Astrocyte (in vitro differentiated cells and primary cell): ENCODE measurements around the gene PSEN2. TPM values are rescaled to one million over a fixed set of nuclear protein-coding genes. Genes with fewer than 3 reads are reported as not detected.
"Not testable (repeated sequence)": the region's sequence is repeated elsewhere in the genome, so short reads cannot be mapped to it uniquely, and the experiment has no call there.

Experiments used
- DNase-seq: peaks from one replicate; pipeline ENCODE4 v3.0.0-alpha.2; 2010; ENCODE audit warnings: low read depth
- FAIRE-seq: peaks from 2 replicates; lab custom pipeline; 2011; peaks lifted over from hg19 to GRCh38; lab: Jason Lieb, UNC
- H2AFZ ChIP-seq: 2 replicates; pipeline ENCODE4 v1.6.0; 2012; ENCODE audit warnings: low read depth, low read length, inconsistent platforms
- H3K27ac ChIP-seq: 2 replicates; pipeline ENCODE4 v1.5.1; 2011; ENCODE audit warnings: low read depth, low read length, inconsistent platforms
- H3K27me3 ChIP-seq: 2 replicates; pipeline ENCODE4 v1.6.0; 2011; ENCODE audit warnings: low read length, inconsistent platforms; ENCODE audit not compliant: insufficient read depth
- H3K36me3 ChIP-seq: 2 replicates; pipeline ENCODE4 v1.5.1; 2011; ENCODE audit warnings: low read length, inconsistent platforms; ENCODE audit not compliant: insufficient read depth
- H3K4me1 ChIP-seq: 2 replicates; pipeline ENCODE4 v1.5.1; 2011; ENCODE audit warnings: low read length, inconsistent platforms; ENCODE audit not compliant: insufficient read depth
- H3K4me2 ChIP-seq: 2 replicates; pipeline ENCODE4 v1.6.0; 2012; ENCODE audit warnings: low read length, inconsistent platforms
- H3K4me3 ChIP-seq: 2 replicates; pipeline ENCODE4 v1.5.1; 2011; ENCODE audit warnings: low read depth, mild to moderate bottlenecking, low read length, inconsistent platforms; ENCODE audit not compliant: insufficient read depth
- H3K79me2 ChIP-seq: 2 replicates; pipeline ENCODE4 v1.6.0; 2012; ENCODE audit warnings: mild to moderate bottlenecking, low read length, inconsistent platforms; ENCODE audit not compliant: insufficient read depth
- H3K9ac ChIP-seq: 2 replicates; pipeline ENCODE4 v1.6.0; 2012; ENCODE audit warnings: mild to moderate bottlenecking, low read length, inconsistent platforms
- H3K9me3 ChIP-seq: 2 replicates; pipeline ENCODE4 v1.5.1; 2012; ENCODE audit warnings: low read depth, mild to moderate bottlenecking, low read length, inconsistent platforms; ENCODE audit not compliant: insufficient read depth
- H4K20me1 ChIP-seq: 2 replicates; pipeline ENCODE4 v1.6.0; 2012; ENCODE audit warnings: low read length, inconsistent platforms; ENCODE audit not compliant: insufficient read depth
- H3K27ac Mint-ChIP-seq: one replicate; pipeline ENCODE4 v1.8.0; 2021; ENCODE audit warnings: mild to moderate bottlenecking, mixed read lengths; ENCODE audit not compliant: unreplicated experiment
- H3K27me3 Mint-ChIP-seq: one replicate; pipeline ENCODE4 v1.8.0; 2021; ENCODE audit warnings: low read depth, mixed read lengths; ENCODE audit not compliant: unreplicated experiment
- H3K36me3 Mint-ChIP-seq: one replicate; pipeline ENCODE4 v1.8.0; 2021; ENCODE audit warnings: low read depth, mixed read lengths; ENCODE audit not compliant: unreplicated experiment
- H3K4me1 Mint-ChIP-seq: one replicate; pipeline ENCODE4 v1.8.0; 2021; ENCODE audit warnings: low read depth, mixed read lengths; ENCODE audit not compliant: unreplicated experiment
- H3K4me3 Mint-ChIP-seq: one replicate; pipeline ENCODE4 v1.8.0; 2021; ENCODE audit warnings: mild to moderate bottlenecking, moderate library complexity, mixed read lengths; ENCODE audit not compliant: unreplicated experiment
- H3K9me3 Mint-ChIP-seq: one replicate; pipeline ENCODE4 v1.8.0; 2021; ENCODE audit warnings: mild to moderate bottlenecking, mixed read lengths; ENCODE audit not compliant: unreplicated experiment
- CTCF ChIP-seq: IDR thresholded peaks from 2 replicates; pipeline ENCODE4 v1.5.1; 2011; ENCODE audit warnings: low read depth, mild to moderate bottlenecking, inconsistent platforms, low read length, moderate library complexity; ENCODE audit not compliant: insufficient read depth
- EZH2 ChIP-seq: IDR thresholded peaks from 2 replicates; pipeline ENCODE4 v1.6.1; 2012; ENCODE audit warnings: mild to moderate bottlenecking, low read length, inconsistent platforms; ENCODE audit not compliant: insufficient read depth
- total RNA-seq: library from RNA; stranded (reverse); gene quantifications from 2 replicates; pipeline ENCODE4 v1.2.1, GENCODE V29; 2021

The PSEN2 gene
- total RNA-seq, 1 donor from 2014 or later = 12.4 TPM

- no peak overlapping the region for H3K27ac Mint-ChIP-seq
- no peaks in the 10 kb centered on the region for H3K79me2 ChIP-seq
- H2AFZ ChIP-seq = no peak overlapping the region
- H3K9me3 Mint-ChIP-seq = peaks cover 8% of the 10 kb centered on the region
- H3K4me2 ChIP-seq = no peak overlapping the region
- no peak overlapping the region for H3K9ac ChIP-seq
- H3K27ac ChIP-seq = no peak overlapping the region
- FAIRE-seq (no peak), DNase-seq (no peak)
- TF ChIP-seq CTCF = no peak
- no peak for TF ChIP-seq EZH2
- no peaks in the 10 kb centered on the region for H3K4me1 ChIP-seq
- no peaks in the 10 kb centered on the region for H3K9me3 ChIP-seq
- no peaks in the 10 kb centered on the region for H3K36me3 Mint-ChIP-seq
- no peaks in the 10 kb centered on the region for H3K36me3 ChIP-seq
- H4K20me1 ChIP-seq = no peaks in the 10 kb centered on the region
- no peaks in the 10 kb centered on the region for H3K4me1 Mint-ChIP-seq
- H3K27me3 ChIP-seq = no peaks in the 10 kb centered on the region
- H3K4me3 ChIP-seq = no peak overlapping the region
- no peak overlapping the region for H3K4me3 Mint-ChIP-seq
- H3K27me3 Mint-ChIP-seq = peaks cover 7% of the 10 kb centered on the region
Observed at GRCh38 chr1:226838456-226838855, 32.0 kb upstream of the PSEN2 start.

GRCh38 chr1:226845624-226846023 is 24.8 kb upstream of the PSEN2 start:
- H3K4me3 Mint-ChIP-seq = no peak overlapping the region
- Histone ChIP-seq H3K9ac (no peak overlapping the region), H3K36me3 (no peaks in the 10 kb centered on the region), H4K20me1 (no peaks in the 10 kb centered on the region), H3K9me3 (no peaks in the 10 kb centered on the region), H3K4me3 (no peak overlapping the region), H3K4me1 (no peaks in the 10 kb centered on the region), H3K79me2 (no peaks in the 10 kb centered on the region), H2AFZ (no peak overlapping the region), H3K27me3 (no peaks in the 10 kb centered on the region), H3K27ac (no peak overlapping the region), H3K4me2 (no peak overlapping the region)
- TF ChIP-seq CTCF (no peak), EZH2 (no peak)
- H3K27me3 Mint-ChIP-seq = no peaks in the 10 kb centered on the region
- no peak for FAIRE-seq
- no peaks in the 10 kb centered on the region for H3K36me3 Mint-ChIP-seq
- no peak for DNase-seq
- no peaks in the 10 kb centered on the region for H3K4me1 Mint-ChIP-seq
- peaks cover 10% of the 10 kb centered on the region for H3K9me3 Mint-ChIP-seq
- H3K27ac Mint-ChIP-seq = no peak overlapping the region

GRCh38 chr1:226846786-226847185 is 23.6 kb upstream of the PSEN2 start:
- H3K4me1 Mint-ChIP-seq = no peaks in the 10 kb centered on the region
- Histone ChIP-seq H2AFZ (no peak overlapping the region), H4K20me1 (no peaks in the 10 kb centered on the region), H3K27ac (no peak overlapping the region), H3K36me3 (no peaks in the 10 kb centered on the region), H3K79me2 (no peaks in the 10 kb centered on the region), H3K9me3 (no peaks in the 10 kb centered on the region), H3K4me1 (no peaks in the 10 kb centered on the region), H3K27me3 (no peaks in the 10 kb centered on the region), H3K4me3 (no peak overlapping the region), H3K4me2 (no peak overlapping the region), H3K9ac (no peak overlapping the region)
- H3K36me3 Mint-ChIP-seq = no peaks in the 10 kb centered on the region
- H3K4me3 Mint-ChIP-seq = no peak overlapping the region
- no peak for DNase-seq
- FAIRE-seq = no peak
- peaks cover 10% of the 10 kb centered on the region for H3K9me3 Mint-ChIP-seq
- TF ChIP-seq CTCF (no peak), EZH2 (no peak)
- no peak overlapping the region for H3K27ac Mint-ChIP-seq
- no peaks in the 10 kb centered on the region for H3K27me3 Mint-ChIP-seq

- not testable (repeated sequence) for H3K4me1 Mint-ChIP-seq, H3K36me3 ChIP-seq, H3K36me3 Mint-ChIP-seq, H3K79me2 ChIP-seq, H3K4me1 ChIP-seq, H2AFZ ChIP-seq, H4K20me1 ChIP-seq, H3K4me2 ChIP-seq, FAIRE-seq, H3K4me3 ChIP-seq, H3K27ac Mint-ChIP-seq, H3K9me3 Mint-ChIP-seq, H3K27me3 ChIP-seq, H3K27ac ChIP-seq, H3K27me3 Mint-ChIP-seq, DNase-seq, H3K9ac ChIP-seq, H3K4me3 Mint-ChIP-seq, H3K9me3 ChIP-seq
Observed at GRCh38 chr1:226854548-226854947, 15.9 kb upstream of the PSEN2 start.
